Measurements from ENCODE around the gene GAS2L2.
"Not testable (repeated sequence)": the region's sequence is repeated elsewhere in the genome, so short reads cannot be mapped to it uniquely, and the experiment has no call there.

GAS2L2 gene

DNA sequence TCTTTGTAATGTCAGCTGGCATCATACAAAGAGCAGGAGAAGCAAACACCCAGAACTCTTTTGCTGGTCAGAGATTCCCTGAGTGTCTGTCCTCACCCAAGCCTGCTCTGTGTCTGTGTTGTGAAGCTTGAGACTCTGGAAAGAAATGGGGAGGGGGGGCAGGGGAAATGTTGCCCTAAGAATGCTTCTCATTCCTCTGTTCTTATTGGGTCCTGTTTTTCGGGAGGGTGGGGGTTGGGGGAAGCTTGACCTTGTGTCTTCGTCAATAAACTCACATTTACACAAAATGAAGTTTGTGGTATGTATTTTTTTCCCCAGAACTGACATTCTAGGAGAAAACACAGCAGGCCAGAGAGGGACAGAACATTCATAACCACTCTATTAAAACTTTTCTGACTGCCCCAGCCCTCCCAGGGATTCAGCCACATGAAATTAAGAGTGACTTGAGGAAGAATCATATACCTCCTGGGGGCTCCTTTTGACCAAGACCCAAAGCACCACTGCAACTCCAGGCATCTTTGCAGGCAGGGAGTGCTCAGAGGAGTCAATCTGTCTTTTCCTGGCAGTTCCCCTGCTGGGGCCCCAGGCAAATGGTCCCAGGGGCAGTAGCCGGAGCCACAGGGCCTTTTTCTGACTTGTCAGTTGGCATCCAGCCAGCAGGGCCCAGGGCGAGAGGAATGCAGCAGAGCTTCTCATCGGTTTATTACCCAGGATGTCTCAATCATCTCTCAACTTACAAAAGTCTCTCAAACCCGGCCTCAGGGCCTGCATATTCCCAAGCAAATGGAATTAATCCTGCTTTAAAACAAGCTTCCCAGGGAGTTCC is 26.7 kb downstream of the GAS2L2 start:
- no peak for FAIRE-seq

DNA sequence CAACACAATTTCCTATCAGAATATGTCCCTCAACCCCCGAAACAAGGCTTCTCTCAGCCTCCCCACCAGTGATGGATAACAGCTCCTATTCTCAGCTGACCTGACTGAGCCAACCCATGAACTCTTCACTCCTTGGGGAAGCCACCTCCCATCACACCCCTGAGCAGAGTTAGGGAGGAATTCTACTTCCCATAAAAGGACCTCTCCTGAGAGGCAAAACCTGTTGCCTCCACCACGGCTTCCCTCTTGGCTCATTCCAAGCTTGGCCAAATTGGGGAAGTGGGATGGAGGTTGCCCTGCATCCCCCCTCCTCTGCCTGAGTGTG is 27.3 kb downstream of the GAS2L2 start:
- FAIRE-seq = no peak

GRCh38 chr17:35725058-35725457 is 28.0 kb downstream of the GAS2L2 start:
- no peak for FAIRE-seq

DNA sequence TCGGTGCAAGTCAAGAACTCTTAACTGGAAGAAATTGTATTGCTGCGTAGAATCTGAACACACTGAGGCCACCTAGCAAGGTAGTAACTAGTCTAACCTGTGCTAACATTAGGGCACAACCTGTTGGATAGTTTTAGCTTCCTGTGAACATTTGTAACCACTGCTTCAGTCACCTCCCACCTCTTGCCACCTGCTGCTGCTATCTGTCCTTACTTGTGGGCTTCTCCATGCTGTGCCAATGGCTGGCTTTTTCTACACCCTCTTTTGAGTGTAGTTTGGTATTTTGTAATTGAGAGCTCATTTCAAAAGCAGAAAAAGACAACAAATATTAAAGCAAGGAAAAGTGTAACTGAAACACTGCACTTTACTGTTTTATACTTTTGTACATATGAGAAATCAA is 29.3 kb downstream of the GAS2L2 start:
- FAIRE-seq = no peak

- no peak for FAIRE-seq
Measured at GRCh38 chr17:35717475-35717874, 35.6 kb downstream of the GAS2L2 start.

- FAIRE-seq = no peak
Measured at GRCh38 chr17:35716897-35717465, 36.1 kb downstream of the GAS2L2 start.

DNA sequence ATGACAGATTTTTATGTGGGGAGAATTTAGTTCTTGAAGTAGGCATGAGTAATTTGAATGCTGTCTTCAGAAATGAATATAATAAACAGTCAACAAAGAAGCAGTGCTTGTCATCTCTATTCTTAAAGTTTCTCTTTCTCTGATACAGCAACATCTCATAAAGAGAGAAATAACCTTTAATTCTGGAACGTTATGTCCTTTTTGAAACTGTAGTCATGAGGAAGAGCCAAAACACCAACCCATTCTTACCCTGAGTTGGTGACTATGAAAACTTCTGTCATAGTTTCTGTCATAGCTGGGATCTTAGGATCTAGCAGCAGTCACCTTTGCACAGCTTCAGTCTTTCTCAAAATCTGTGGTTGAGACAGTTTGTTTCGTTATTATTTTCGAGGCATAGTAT is 36.9 kb downstream of the GAS2L2 start:
- no peak for FAIRE-seq

- FAIRE-seq = no peak
Measured at GRCh38 chr17:35715416-35715815, 37.6 kb downstream of the GAS2L2 start.

GRCh38 chr17:35714988-35715387 is 38.1 kb downstream of the GAS2L2 start:
- no peak for FAIRE-seq

DNA sequence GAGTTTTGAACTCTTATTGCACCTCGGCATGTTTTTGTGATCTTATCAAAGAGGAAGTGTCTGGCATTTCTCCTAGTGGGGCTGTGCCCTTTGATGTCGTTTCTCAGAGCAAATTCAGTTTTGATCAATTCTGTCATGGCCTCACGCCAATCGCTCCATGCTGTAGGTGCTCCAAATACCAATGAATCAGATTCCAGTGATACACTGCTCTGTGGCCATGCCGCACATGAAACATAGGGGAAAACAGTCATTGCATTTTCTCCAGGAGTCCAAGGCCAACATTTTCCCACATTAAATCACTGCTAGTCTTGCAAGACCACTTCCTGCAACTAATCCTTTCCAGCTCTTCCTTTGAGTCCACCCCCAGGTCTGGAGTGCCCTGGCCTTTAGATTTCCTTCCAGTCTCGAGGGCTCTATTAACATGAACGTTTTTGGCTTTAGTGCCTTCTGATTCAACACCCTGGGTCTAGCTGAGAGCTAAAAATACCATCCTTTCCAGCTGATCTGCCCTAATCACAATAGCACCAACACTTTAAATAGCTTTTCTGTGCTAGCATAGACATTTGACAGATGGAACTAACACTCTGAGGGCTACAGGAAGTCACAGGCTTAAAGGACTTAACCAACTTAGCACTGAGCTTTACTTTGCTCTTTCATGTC is 39.8 kb downstream of the GAS2L2 start:
- FAIRE-seq = no peak

DNA sequence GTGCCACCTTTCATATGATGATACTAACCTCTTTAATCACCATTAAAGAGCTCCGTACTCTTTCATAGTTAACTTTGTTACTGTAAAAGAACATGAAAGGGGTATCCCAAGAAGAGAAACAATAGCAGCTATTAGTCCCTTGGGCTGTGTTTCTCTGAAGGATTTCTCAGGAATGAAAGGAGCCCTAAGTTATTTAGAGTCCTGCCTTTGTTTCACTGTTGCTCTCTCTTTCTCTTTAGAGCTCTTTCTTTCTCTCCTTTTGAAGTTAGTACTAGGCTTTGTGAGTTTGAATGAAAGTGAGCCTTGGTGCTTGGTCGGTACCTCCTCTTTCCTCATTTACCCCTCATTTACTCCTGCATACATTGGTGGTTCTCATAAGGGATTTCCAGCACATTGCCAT is 42.1 kb downstream of the GAS2L2 start:
- FAIRE-seq = no peak

- no peak for FAIRE-seq
Measured at GRCh38 chr17:35709874-35710273, 43.2 kb downstream of the GAS2L2 start.

DNA sequence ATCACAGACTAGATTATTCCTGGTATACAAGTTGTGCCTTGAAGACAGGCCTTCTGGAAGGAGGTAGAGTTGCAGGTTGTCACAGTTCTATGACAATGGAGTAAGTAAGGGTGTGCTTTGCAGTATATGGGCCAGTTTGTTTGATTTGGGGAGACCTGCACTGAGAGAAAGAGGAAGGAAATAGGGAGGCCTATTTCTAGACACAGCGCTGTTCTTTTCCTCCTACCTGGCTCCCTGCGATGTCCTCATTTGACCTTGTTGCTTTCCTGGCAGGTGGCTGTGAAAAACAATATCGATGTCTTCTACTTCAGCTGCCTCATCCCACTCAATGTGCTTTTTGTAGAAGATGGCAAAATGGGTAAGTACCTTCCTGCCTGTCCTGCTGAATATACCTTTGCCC is 44.1 kb downstream of the GAS2L2 start:
- FAIRE-seq = no peak

DNA sequence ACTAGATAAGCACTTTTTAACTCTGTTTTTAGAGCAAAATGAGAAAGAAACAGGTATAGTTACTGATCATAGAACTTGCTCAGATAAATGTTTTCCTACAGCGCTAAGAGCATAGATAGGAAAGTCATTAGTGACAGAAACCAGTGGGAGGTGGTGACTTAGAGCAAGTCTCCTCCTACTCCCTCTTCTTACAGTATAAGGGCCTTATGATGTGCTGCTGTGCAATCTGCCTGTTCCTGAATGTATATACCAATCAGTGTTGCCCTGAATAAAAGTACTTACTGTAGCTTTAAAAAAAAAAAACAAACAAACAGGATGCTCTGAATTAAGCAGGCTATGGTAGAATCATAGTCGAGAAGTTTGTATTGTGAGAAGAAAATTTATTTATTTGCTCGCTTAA is 44.9 kb downstream of the GAS2L2 start:
- no peak for FAIRE-seq

GRCh38 chr17:35705705-35706104 is 47.3 kb downstream of the GAS2L2 start:
- no peak for FAIRE-seq

DNA sequence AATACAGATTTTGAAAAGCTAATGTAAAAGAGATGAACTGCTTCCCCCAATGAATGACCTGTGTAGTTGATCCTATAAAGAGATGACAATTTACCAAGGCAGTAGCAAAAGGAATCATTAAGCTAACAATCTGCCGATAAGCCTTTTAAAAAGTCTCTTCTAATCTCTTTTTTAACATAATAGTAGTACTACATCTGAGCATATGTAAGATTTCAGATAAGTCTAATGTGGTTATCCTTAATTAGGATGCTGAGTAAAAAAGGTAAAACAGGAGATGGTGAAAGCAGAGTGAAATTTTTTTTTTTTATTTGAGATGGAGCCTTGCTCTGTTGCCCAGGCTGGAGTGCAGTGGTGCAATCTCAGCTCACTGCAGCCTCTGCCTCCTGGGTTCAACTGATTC is 47.8 kb downstream of the GAS2L2 start:
- FAIRE-seq = no peak

GRCh38 chr17:35703308-35703707 is 49.7 kb downstream of the GAS2L2 start:
- FAIRE-seq = not testable (repeated sequence)

DNA sequence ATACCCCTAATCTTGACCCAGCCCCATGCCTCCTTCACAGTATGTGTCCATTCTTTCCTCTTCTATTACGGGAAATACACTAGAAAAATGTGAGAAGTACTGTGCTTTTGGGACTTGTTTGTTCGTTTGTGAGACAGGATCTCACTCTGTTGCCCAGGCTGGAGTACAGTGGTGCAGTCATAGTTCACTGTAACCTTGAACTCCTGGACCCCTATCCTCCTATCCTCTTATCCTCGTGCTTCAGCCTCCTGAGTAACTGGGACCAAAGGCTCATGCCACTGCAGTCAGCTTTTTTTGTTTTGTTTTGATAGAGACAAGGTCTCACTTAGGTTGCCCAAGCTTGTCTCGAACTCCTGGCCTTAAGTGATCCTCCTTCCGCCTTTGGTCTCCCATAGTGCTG is 51.5 kb downstream of the GAS2L2 start:
- FAIRE-seq = no peak

DNA sequence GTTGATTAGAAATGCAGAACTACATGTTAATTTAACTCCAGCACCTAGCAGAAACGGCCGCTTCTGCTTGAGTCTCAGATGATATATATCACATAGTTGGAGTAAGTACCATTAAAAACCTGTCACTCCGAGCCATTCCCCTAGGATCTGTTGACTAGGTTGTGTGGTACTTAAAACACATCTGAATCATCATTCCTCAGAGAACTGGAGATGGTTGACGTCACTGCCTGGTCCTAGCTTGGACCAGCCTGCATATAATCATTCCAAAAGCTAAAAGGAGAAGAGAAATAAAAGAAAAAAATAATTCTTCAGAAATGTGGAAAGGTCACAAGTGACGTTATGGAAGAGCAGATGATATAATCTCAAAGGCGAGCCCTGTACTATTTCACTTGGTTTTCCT is 52.9 kb downstream of the GAS2L2 start:
- FAIRE-seq = no peak

DNA sequence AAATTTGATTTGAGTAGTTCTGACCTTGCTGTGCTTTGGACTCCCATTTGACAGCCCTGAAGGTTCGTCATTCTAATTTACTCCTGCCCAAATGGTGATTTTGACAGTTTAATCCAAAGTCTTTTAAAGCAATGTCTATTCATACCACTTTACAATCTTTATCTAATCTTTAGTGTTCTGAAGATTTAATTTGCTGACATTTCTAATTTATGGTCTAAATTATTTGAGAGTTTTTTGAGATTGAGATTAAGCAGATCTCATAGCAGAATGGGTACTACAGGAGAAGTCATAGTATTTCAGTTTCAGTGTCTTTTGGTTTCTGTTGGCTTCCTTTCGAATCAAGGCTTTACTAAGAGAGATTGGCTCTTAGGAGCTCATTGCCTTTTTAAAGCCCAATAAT is 54.2 kb downstream of the GAS2L2 start:
- FAIRE-seq = no peak

DNA sequence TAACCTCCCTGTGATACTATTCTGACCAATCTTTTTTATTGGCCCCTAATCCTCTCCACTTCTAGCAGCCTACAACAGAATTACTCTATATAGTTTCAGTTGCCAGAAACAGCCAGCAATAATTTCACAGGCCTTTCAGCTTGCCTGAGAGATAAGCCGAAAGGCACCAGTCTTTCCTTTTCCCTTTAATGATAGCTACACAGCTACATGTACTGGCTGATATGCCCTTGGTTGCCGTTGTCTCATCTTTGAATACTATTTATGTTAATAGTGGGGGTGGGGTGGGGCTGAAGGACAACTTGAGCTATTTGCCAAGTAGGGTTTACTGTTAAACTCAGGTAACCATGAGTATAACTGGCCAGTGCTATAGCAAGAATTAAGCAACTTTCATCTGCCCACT is 57.4 kb downstream of the GAS2L2 start:
- no peak for FAIRE-seq

DNA sequence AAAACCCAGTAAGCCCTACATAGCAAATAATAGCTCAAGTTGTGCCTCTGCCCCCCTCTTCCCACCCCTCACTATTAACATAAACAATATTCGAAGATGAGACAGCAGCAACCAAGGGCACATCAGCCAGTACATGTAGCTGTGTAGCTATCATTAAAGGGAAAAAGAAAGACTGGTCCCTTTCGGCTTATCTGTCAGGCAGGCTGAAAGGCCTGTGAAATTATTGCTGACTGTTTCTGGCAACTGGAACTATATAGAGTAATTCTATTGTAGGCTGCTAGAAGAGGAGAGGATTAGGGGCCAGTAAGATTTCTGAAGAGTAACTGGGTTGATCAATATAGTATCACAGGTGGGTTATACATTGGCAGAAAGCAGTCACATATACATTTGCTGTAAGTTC is 58.1 kb downstream of the GAS2L2 start:
- FAIRE-seq = no peak

Measured in islet of Langerhans (tissue), 1 donor.